HG03575 (cell line): Measurements from ENCODE around the gene PRKAG2.

Experiments
- ATAC-seq: cut with Tn5 transposase; IDR thresholded peaks from one replicate; pipeline ENCODE4 v1.9.1; 2021; ENCODE audit not compliant: unreplicated experiment, insufficient number of reproducible peaks, low FRiP score; ENCODE audit errors: extremely low read depth

Gene PRKAG2

GRCh38 chr7:151686016-151686766 lies 190.7 kb downstream of the PRKAG2 start:
- ATAC-seq: no peak

GRCh38 chr7:151684408-151685175 lies 192.3 kb downstream of the PRKAG2 start:
- no peak for ATAC-seq

GRCh38 chr7:151683615-151684407 lies 193.1 kb downstream of the PRKAG2 start:
- ATAC-seq: no peak

GRCh38 chr7:151682831-151683614 lies 193.9 kb downstream of the PRKAG2 start:
- no peak for ATAC-seq

- no peak for ATAC-seq
Measured at GRCh38 chr7:151681726-151682125, 195.2 kb downstream of the PRKAG2 start.

- ATAC-seq: no peak
Measured at GRCh38 chr7:151680810-151681209, 196.1 kb downstream of the PRKAG2 start.

GRCh38 chr7:151679881-151680612 lies 196.9 kb downstream of the PRKAG2 start:
- ATAC-seq: no peak

GRCh38 chr7:151679071-151679708 lies 197.7 kb downstream of the PRKAG2 start:
- ATAC-seq: no peak

GRCh38 chr7:151678227-151678604 lies 198.7 kb downstream of the PRKAG2 start:
- no peak for ATAC-seq

GRCh38 chr7:151677581-151678226 lies 199.2 kb downstream of the PRKAG2 start:
- no peak for ATAC-seq

- ATAC-seq: no peak
Measured at GRCh38 chr7:151676759-151677158, 200.2 kb downstream of the PRKAG2 start.

- no peak for ATAC-seq
Measured at GRCh38 chr7:151675196-151675920, 201.6 kb downstream of the PRKAG2 start.

GRCh38 chr7:151674161-151674920 lies 202.6 kb downstream of the PRKAG2 start:
- ATAC-seq: no peak

- no peak for ATAC-seq
Measured at GRCh38 chr7:151673216-151673615, 203.7 kb downstream of the PRKAG2 start.

GRCh38 chr7:151672716-151673115 lies 204.2 kb downstream of the PRKAG2 start:
- no peak for ATAC-seq

- ATAC-seq: no peak
Measured at GRCh38 chr7:151671514-151671913, 205.4 kb downstream of the PRKAG2 start.
